Astrocyte of the cerebellum (primary cell): Measurements from ENCODE around the gene STAT4.

Experiments
- DNase-seq: peaks from one replicate; pipeline ENCODE4 v3.0.0-alpha.2; 2011; ENCODE audit warnings: low read depth
- H3K4me3 ChIP-seq: 2 replicates; pipeline ENCODE4 v1.5.1; 2011; ENCODE audit warnings: mild to moderate bottlenecking, low read depth, low read length, moderate library complexity
- in situ Hi-C: cut with HindIII; loops from 2 replicates; pipeline ENCODE4 v1.10.0; 2017; ENCODE audit warnings: low sequenced_read_pairs
- TF ChIP-seq, protein P1 (sequence below): IDR thresholded peaks from 2 replicates; pipeline ENCODE4 v1.5.1; 2012; ENCODE audit warnings: low read length, low read depth, moderate library complexity, mild to moderate bottlenecking; ENCODE audit errors: missing control alignments

Gene STAT4

DNA sequence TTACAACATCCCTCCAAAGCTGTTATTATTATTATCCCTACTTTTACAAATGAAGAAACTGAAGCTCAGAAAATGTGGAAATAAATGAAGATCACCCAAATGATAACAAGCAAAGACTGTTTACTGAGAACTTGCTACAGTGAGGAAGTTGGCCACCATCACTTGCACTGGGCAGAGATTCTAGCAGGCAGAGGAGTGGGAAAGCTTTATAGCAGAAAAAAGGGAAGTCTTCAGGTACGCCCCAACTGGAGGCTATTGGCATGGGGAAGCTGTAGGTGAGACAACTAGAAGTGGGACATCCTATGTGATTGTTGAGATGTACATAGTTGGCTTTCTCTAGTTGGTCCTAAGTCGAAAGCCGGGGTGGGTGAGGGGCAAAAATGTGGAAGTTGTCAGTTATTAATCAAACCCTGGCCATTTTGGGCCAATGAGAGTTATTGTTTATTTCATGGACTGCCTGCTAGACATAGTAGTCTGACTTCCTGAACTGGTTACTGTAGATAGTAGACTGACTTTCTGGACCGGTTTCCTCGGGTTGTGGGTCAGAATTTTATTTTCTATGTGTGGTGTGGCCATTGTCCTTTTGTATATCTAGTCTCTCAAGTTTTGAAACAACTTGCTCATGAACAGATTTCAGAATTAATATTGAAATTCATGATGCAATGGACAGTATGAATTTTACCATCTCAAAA, 40.2 kb upstream of the STAT4 start:
- TF ChIP-seq, protein P1, sequence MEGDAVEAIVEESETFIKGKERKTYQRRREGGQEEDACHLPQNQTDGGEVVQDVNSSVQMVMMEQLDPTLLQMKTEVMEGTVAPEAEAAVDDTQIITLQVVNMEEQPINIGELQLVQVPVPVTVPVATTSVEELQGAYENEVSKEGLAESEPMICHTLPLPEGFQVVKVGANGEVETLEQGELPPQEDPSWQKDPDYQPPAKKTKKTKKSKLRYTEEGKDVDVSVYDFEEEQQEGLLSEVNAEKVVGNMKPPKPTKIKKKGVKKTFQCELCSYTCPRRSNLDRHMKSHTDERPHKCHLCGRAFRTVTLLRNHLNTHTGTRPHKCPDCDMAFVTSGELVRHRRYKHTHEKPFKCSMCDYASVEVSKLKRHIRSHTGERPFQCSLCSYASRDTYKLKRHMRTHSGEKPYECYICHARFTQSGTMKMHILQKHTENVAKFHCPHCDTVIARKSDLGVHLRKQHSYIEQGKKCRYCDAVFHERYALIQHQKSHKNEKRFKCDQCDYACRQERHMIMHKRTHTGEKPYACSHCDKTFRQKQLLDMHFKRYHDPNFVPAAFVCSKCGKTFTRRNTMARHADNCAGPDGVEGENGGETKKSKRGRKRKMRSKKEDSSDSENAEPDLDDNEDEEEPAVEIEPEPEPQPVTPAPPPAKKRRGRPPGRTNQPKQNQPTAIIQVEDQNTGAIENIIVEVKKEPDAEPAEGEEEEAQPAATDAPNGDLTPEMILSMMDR, result no peak
- in situ Hi-C loops, result no loop called here
- no peak for DNase-seq
- H3K4me3 ChIP-seq, result no peak overlapping the region

DNA sequence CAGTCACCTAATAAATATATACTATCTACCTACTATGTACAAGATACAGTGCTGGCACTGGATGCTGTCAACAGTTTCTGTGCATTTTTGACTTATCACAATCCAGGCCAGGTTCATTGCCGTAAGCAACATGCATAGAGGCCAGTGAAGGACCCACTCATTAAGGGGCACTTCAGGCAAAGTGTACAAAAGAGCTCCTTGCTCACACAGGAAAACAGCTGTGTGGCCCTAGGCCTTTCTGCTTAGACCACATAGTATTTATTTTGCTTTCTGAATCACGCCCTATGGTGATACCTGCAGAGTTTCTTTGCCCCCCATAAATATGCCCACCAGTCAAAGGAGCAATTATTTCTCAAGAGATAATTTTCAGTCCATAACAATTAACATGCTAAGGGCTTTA, 39.6 kb upstream of the STAT4 start:
- TF ChIP-seq, protein P1, result no peak
- DNase-seq, result no peak
- in situ Hi-C loops, result no loop called here

DNA sequence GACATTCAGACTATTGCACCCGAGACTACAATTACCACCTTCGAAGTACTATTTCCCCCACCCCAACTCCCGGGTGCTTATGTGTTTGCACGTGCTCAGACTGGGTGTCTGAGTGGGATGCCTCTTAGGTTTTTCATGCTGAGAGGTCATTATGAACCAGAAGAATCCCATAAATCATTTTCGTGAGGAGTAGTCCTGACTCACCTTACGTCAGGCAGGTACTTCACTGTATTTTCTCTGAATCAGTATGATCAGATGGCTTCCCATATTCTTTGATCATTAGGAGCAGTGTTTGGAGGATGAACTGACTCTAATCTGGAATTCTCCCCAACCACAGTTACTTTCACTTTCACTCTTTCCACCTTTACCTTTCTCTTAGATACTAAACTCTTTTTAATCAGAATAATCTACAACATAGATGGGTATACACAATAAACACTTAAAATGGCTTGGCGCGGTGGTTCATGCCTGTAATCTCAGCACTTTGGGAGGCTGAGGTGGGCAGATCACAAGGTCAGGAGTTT, 38.4 kb upstream of the STAT4 start:
- TF ChIP-seq, protein P1, result no peak
- in situ Hi-C loops, result no loop called here
- no peak overlapping the region for H3K4me3 ChIP-seq
- no peak for DNase-seq

More for the DNA sequence above, 39.6 kb upstream of the STAT4 start:
- no peak overlapping the region for H3K4me3 ChIP-seq

DNA sequence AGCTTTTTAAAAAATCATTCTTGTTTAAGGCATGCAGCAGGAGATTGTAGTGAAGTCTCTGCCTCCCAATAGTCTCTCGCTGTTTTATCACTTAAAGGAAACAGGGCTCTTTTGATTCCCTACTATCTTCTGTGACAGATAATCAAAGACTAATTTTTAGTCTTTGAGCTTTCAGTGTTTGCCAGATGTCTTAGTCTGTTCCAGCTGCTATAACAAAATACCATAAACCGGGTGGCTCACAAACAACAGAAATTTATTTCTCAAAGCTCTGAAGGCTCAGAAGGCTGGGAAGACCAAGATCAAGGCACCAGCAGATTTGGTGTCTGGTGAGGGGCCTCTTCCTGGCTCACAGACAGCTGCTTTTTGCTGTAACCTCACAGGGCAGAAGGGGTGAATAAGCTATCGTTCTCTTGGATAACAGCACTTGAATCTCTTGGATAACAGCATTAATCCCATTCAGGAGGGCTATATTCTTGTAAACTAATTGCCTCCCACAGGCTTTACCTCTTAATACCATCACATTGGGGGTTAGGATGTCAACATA, 37.8 kb upstream of the STAT4 start:
- H3K4me3 ChIP-seq, result no peak overlapping the region

DNA sequence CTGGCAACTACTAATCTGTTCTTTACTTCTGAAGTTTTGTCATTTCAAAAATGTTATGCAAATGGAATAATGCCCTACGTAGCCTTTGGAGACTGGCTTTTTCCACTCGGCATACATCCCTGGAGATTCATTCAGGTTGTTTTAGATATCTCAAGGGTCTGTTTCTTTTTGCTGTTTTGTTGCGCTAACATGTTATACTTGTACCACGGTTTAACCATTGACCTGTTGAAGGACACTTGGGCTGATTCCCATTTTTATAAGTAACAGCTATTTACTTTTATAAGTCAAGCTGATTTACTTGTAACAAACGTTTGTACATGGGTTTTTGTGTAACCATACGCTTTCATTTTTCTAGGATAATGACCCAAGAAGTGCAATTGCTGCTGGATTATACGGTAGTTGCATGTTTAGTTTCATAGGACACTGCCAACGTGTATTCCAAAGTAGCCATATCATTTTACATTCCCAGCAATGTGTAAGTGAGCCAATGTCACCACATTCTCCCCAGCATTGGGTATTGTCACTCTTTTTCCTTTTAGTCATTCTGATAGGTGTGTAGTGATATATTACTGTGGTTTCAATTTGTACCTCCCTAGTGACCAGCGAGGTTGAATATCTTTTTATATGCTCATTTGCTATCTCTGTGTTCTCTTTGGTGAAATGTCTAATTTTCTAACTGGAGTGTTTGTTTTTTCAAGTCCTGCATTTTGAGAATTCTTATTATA, 36.5 kb upstream of the STAT4 start:
- no peak for DNase-seq
- TF ChIP-seq, protein P1, result no peak
- no peak overlapping the region for H3K4me3 ChIP-seq
- in situ Hi-C loops, result no loop called here

More for the DNA sequence above, 37.8 kb upstream of the STAT4 start:
- TF ChIP-seq, protein P1, result no peak
- in situ Hi-C loops, result no loop called here
- no peak for DNase-seq

DNA sequence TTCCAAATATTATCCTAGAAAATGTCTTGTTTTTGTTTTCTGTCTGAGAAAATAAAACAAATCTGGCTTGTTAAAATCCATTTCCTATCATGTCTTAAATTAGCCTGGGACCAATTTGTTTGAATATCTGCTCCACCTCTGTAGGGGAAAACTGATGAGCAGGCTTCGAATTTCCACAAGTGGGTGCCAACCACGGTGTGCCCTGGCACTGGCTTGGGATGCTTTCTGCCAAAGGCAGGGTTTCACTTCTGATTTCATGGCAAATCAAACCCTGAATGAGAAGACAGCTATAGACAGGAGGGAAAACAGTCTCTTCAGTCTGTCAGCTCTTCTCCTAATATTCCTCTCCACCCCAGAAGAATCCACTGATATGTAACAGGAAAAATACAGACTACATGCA, 33.7 kb upstream of the STAT4 start:
- in situ Hi-C loops, result no loop called here
- TF ChIP-seq, protein P1, result no peak
- H3K4me3 ChIP-seq, result no peak overlapping the region
- DNase-seq, result no peak
